HG03469 (cell line): Measurements from ENCODE around the gene POLR3K.

ENCODE experiments used
- ATAC-seq: cut with Tn5 transposase; IDR thresholded peaks from one replicate; pipeline ENCODE4 v1.9.1; 2021; ENCODE audit warnings: mild to moderate bottlenecking, moderate library complexity, moderate number of reproducible peaks; ENCODE audit not compliant: unreplicated experiment

Gene POLR3K

GRCh38 chr16:53346-54236 lies at the start of gene POLR3K, which contains the start of gene SNRNP25:
TSS of gene POLR3K (minus strand) at chr16:53608. CDS start at chr16:53586, 22 bp downstream.
TSS of gene SNRNP25 (plus strand) at chr16:53828. CDS start at chr16:54017, 189 bp downstream.
- ATAC-seq, result peak; percentile 60

GRCh38 chr16:102060-102855 lies 48.9 kb upstream of the POLR3K start:
- no peak for ATAC-seq

DNA sequence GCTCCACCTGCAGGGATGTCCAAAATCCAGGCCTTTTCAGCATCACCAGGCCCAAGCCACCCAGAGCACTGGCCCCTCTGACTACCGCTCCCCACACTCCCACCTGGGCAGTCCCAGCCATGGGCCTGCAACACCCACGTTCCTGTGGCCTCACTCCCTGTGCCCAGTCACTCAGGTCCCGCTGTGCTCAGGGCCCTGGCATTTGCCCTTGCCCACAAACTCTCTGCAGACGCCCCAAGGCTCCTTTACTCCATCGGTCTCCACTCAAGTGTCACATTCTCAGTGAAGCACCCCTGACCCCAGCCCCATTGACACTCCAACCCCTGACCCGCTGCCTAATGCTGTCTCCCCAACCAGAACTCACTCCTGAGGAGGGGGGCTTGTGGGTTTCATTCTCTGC lies 48.2 kb upstream of the POLR3K start:
- no peak for ATAC-seq

- no peak for ATAC-seq
Observed at GRCh38 chr16:100989-101388, 47.6 kb upstream of the POLR3K start.

DNA sequence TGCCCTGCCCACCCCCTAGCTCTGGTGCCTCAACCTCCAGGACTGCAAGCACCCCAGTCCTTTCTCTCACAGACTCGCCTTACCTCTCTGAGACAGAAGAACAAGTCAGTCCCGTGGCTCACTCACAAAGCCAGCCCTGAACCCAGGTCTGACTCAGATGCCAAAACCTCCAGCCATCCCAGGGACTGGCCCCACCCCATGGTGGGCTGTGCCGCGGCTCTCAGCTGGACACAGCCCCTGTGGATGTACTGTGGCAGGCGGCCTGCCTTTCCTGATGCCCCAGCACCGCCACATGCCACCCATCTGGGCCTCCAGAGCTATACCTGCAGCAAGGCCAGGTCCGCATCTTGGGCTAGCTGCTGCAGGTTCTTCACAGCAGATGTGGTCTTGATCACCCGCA lies 44.4 kb upstream of the POLR3K start:
- ATAC-seq, result no peak

- ATAC-seq, result peak; percentile 59
Observed at GRCh38 chr16:96935-97381, 43.5 kb upstream of the POLR3K start.

- no peak for ATAC-seq
Observed at GRCh38 chr16:94918-95265, 41.5 kb upstream of the POLR3K start.

DNA sequence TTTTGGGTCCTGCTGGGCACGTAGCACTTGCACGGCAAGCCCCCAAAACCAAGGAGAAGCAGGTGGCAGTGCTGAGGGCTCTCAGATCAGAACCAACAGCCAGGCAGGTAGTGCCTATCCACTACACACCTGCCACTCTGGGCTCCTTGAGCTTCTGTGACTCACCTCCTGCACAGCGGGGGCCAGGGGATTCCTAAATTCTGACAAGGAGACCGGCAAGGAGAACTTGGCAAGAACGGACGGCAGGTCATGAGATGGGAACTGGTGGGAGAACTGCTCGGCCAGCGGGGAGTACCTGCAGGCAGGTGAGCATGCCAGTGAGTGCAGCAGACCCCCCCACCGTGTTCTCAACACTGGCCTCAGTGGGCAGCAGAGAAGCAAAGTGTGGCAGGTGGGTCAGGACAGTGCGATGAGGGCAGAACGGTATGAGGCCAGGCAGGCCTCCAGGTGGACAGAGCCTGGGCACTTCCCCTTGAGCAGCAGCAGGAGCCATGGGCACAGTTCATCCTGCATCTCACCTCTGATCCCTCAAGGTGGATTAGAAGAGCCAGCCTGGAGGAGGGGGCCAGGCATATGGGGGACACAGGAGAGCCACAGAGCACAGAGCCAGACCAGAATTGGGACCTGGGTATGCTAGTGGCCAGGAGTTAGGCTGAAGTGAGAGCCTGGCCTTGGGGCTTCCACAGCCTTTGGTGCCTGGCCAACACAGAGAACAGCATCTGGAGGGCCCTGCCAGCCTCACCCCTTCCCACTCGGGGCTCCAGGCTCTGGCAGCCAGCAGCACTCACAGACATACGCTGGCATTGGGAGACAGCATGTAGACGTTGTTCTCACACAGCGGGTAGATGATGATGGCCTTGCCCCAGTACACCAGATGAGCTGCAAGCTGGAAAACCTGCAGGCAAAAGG lies 39.3 kb upstream of the POLR3K start:
- ATAC-seq, result no peak

GRCh38 chr16:91484-91883 lies 38.1 kb upstream of the POLR3K start:
- no peak for ATAC-seq

DNA sequence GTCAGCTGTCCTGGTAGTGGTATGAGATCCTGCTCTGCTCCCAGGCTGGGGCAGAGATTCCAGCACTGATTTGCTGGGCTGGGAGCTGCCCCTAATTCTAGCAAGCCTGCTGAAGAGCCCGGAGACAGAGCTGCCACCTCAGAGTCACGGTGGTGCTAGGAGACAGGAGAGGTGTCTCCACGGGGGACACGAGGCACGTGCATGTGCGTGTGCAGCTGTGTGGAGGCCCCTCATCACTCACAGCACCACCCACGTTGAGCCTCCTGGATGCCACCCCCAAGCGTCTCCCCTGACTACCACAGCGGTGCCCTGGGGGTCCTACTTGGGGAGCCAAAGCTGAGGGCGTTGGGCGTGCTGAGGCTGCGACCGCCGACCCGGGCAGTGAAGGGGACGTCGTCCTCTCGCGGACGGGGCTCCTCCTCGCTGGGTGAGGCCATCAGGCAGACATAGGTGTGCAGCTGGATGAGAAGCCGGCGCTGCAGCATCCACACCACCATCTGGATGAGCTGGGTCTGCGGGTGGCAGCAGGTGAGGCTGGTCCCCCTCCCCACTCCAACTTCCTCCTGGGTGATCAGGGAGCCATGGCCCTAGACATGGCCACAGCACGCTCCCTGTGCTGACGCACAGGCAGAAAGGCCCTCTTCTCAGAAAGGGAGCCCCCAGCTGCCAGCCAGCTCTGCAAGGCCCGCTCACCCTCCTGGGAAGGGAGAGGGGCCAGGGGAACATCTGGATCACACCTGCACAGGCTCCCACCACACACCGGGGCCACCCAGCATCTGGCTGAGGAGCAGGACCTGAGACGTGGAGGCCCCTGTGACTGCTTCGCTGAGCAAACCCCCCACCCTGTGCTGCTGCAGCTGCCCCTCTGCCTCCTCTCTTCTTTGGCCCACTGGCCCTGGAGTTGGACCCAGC lies 36.2 kb upstream of the POLR3K start:
- no peak for ATAC-seq

GRCh38 chr16:88613-89012 lies 35.2 kb upstream of the POLR3K start:
- no peak for ATAC-seq

DNA sequence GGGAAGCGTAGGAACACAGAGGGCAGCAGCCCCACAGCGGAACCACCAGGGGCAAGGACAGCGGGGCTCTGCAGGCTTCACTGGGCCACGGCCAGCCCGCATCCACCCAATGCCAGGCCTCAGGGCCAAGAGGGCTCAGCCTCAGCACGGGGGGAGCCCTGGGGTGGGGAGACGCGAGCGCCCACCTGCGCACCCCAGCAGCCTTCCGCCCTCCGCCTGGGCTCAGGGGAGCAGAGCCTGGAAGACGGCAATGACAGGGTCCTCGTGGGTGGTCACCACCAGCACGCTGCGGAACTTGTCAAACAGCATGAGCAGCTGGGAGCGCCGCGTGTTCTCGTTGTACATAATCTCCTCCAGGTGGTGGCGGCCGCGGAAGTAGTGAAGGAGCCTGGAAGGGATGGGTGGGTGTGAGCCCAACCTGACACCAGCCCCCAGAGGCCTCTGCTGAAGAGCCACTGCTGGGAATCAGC lies 33.1 kb upstream of the POLR3K start:
- ATAC-seq, result no peak

GRCh38 chr16:85865-86264 lies 32.5 kb upstream of the POLR3K start:
- no peak for ATAC-seq

DNA sequence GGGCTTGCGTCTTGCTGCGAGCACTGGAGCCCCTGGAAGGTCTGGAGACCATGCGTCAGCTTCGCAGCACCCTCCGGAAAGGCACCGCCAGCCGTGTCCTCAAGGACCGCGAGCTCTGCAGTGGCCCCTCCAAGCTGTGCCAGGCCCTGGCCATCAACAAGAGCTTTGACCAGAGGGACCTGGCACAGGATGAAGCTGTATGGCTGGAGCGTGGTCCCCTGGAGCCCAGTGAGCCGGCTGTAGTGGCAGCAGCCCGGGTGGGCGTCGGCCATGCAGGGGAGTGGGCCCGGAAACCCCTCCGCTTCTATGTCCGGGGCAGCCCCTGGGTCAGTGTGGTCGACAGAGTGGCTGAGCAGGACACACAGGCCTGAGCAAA lies 32.0 kb upstream of the POLR3K start:
- ATAC-seq, result no peak

DNA sequence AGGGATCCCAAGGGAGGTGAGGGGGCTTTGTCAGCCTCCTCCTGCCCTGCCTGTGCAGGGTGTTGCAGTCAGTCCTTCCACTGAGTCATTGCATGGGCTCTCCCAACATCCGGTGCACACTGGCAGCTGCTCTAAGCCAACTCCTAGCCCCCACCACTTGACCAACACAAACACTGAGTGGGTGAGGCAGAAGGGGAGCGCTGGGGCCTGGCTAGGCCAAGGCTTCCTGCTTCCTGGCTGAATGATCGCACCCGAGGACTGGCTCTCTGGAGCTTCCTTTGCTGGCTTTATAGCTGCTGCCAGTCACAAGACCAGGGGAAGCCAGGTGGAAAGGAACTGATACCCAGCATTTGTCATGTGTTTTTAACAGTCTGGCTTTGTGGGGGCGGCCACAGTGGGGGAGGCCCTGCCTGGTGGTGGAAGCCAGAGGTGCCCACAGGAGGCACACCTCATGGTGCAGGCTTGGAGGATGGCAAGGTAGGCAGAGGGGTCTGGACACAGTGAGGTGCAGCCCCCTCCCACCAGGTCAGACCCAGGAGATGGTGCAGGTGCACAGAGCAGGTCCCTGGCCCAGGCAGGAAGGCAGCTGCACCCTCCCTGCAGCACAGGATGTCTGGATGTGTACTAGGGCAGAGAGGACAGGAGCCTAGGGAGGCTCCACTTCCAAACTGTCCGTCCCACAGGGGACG lies 31.5 kb upstream of the POLR3K start:
- peak; percentile 68 for ATAC-seq

DNA sequence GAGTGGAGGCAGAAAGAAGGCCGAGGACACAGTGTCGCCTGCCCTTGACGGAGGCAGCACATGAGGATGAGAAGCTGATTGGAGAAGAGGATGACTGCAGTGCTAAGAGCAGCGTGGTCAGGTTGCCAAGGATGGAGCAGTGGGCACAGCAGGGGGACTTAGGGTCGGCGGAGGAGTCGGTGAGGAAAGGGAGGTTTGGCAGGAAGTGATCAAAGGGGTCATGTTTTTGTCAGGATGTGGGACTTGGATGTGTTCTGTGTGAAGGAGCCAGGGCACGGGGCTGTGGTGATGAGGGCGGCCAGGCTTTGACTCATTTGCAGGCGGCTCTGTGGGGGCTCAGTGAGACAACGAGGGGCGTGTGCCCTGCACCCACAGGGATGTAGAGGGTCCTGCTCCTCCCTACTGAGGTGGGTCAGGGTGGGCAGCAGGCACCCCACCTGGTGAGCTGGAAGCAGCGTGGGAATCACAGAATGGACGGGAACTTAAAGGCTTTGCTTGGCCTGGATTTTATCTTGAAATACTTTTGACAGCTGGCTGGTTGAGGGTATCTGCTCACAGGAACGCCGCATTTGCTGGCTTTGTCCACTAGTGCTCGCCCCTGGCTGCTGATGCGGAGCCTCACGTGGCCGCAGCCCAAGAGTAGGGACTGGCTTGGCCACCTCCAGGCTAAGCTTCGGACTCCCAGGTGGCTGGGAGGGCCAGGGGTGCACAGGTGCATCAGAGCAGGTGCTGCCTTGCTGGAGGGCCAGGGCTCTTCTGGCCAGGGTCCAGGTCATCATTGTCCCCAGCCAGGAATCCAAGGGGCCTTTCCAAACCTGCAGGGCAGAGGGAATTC lies 30.6 kb upstream of the POLR3K start:
- no peak for ATAC-seq

GRCh38 chr16:83060-83603 lies 29.7 kb upstream of the POLR3K start:
- ATAC-seq, result no peak
